Vagina (tissue), 2 donors: ENCODE data around the gene EPN2. TPM values are rescaled to one million over a fixed set of nuclear protein-coding genes. Genes with fewer than 3 reads are reported as not detected.
A peak's percentile ranks its signal among the peaks of the same experiment; 100 is the strongest.

Experiments used
- DNase-seq, 2 donors: peaks; one replicate each; pipeline ENCODE4 v3.0.0-alpha.2; 2017; ENCODE audit errors: extremely low spot score in 2 of 2
- H3K27ac ChIP-seq: fragments of 200-600 bp; sonication (generic); one replicate; pipeline ENCODE4 v1.5.1; 2019
- H3K27me3 ChIP-seq: fragments of 200-600 bp; sonication (generic); one replicate; pipeline ENCODE4 v1.5.1; 2019
- H3K36me3 ChIP-seq, 2 donors: fragments of 200-600 bp; sonication (generic); one replicate each; pipeline ENCODE4 v1.5.1; 2017 to 2019
- H3K4me1 ChIP-seq: fragments of 200-600 bp; sonication (generic); one replicate; pipeline ENCODE4 v1.5.1; 2019
- H3K4me3 ChIP-seq, 2 donors: fragments of 200-600 bp; sonication (generic); 1 replicate in 1 of 2; 2 replicates in 1 of 2; pipeline ENCODE4 v1.5.1; 2016 to 2019
- H3K9me3 ChIP-seq: fragments of 200-600 bp; sonication (generic); one replicate; pipeline ENCODE4 v1.5.1; 2019
- POLR2A ChIP-seq, 2 donors: fragments of 450-650 bp; IDR thresholded peaks; one replicate each; pipeline ENCODE4 v1.6.1; 2017; ENCODE audit warnings: antibody characterized with exemption in 2 of 2, mild to moderate bottlenecking in 2 of 2, moderate library complexity in 2 of 2
- POLR2AphosphoS5 ChIP-seq, 2 donors: sonication (generic); formaldehyde crosslinking; IDR thresholded peaks; one replicate each; pipeline ENCODE4 v1.9.0; 2017; ENCODE audit warnings: antibody characterized with exemption in 2 of 2, mild to moderate bottlenecking in 2 of 2, low read depth in 1 of 2; ENCODE audit not compliant: insufficient read depth in 1 of 2
- intact Hi-C: fragments of 100-400 bp; cut with DNase I; formaldehyde crosslinking; loops from one replicate; pipeline ENCODE4 v1.15.1; 2023
- total RNA-seq: library from RNA; depleted of rRNA; stranded (reverse); fragments of >200 nt; gene quantifications from one replicate; pipeline ENCODE4 v1.2.3, GENCODE V29; 2016
- TF ChIP-seq, protein P1 (sequence below), 3 experiments: fragments of 450-650 bp in 2 of 3; fragments of 200-600 bp in 1 of 3; sonication (generic) in 1 of 3; IDR thresholded peaks; one replicate each; pipeline ENCODE4 v1.5.1; 2017 to 2019; ENCODE audit warnings: antibody characterized with exemption in 3 of 3, mild to moderate bottlenecking in 2 of 3, moderate library complexity in 2 of 3

EPN2 gene
- total RNA-seq, 1 donor from 2014 or later: 65.6 TPM

DNA sequence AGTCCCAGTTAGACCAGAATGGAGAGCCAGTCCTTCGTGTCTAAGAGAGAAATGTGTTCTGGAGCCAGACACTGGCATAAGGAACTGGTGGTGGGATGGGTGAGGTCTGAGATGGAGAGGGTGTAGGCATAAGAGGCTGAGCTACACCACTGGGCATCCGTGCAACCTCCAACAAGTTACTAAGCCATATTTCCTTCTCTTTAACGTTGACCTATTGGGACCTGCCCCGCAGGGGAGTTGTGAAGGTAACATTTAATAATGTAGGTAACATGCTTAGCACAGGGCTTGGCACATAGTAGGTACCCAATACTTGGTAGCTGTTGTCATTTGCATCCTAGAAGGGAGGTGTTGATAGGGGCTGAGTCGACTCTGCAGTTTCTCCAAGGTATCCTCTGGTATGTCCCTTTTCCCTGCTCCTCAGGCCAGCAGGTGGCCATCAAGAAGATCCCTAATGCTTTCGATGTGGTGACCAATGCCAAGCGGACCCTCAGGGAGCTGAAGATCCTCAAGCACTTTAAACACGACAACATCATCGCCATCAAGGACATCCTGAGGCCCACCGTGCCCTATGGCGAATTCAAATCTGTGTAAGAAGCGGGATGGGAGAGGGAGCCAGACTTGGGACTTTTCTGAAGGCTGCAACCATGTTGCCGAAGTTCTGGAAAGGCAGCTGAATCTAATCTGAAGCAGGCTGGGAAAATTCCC, 142.3 kb downstream of the EPN2 start:
- peak overlapping the region; percentile 85 to 95 for H3K4me3 ChIP-seq
- intact Hi-C loops: loop anchor here (5.0 kb wide), 1 partner anchor 68 kb away; no protein-coding TSS in a partner anchor

DNA sequence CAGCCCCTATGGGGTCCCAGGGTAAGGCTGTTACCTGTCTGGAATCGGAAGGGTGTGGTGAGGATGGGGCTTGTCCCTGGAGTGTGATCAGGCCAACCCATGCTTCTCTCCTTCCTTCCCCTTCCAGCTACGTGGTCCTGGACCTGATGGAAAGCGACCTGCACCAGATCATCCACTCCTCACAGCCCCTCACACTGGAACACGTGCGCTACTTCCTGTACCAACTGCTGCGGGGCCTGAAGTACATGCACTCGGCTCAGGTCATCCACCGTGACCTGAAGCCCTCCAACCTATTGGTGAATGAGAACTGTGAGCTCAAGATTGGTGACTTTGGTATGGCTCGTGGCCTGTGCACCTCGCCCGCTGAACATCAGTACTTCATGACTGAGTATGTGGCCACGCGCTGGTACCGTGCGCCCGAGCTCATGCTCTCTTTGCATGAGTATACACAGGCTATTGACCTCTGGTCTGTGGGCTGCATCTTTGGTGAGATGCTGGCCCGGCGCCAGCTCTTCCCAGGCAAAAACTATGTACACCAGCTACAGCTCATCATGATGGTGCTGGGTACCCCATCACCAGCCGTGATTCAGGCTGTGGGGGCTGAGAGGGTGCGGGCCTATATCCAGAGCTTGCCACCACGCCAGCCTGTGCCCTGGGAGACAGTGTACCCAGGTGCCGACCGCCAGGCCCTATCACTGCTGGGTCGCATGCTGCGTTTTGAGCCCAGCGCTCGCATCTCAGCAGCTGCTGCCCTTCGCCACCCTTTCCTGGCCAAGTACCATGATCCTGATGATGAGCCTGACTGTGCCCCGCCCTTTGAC, 143.5 kb downstream of the EPN2 start:
- Histone ChIP-seq H3K4me3 (no peak overlapping the region), H3K36me3 (peaks cover 0 to 42% of the 10 kb centered on the region in 2 donors), H3K27me3 (no peaks in the 10 kb centered on the region), H3K9me3 (no peaks in the 10 kb centered on the region), H3K4me1 (peaks cover 73% of the 10 kb centered on the region), H3K27ac (peak overlapping the region; percentile 65)
- intact Hi-C loops: no loop called here
- TF ChIP-seq, protein P1, sequence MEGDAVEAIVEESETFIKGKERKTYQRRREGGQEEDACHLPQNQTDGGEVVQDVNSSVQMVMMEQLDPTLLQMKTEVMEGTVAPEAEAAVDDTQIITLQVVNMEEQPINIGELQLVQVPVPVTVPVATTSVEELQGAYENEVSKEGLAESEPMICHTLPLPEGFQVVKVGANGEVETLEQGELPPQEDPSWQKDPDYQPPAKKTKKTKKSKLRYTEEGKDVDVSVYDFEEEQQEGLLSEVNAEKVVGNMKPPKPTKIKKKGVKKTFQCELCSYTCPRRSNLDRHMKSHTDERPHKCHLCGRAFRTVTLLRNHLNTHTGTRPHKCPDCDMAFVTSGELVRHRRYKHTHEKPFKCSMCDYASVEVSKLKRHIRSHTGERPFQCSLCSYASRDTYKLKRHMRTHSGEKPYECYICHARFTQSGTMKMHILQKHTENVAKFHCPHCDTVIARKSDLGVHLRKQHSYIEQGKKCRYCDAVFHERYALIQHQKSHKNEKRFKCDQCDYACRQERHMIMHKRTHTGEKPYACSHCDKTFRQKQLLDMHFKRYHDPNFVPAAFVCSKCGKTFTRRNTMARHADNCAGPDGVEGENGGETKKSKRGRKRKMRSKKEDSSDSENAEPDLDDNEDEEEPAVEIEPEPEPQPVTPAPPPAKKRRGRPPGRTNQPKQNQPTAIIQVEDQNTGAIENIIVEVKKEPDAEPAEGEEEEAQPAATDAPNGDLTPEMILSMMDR (IDR thresholded peaks at IDR 0.05): no peak
- no peak for TF ChIP-seq POLR2A (IDR thresholded peaks at IDR 0.05)
- TF ChIP-seq POLR2AphosphoS5 (IDR thresholded peaks at IDR 0.05; ENCODE audit: insufficient read depth in 1 of 2, low read depth in 1 of 2): no peak
- no peak for DNase-seq

More for the DNA sequence above, 142.3 kb downstream of the EPN2 start:
- peaks cover 63% of the 10 kb centered on the region for H3K4me1 ChIP-seq
- H3K9me3 ChIP-seq: no peaks in the 10 kb centered on the region
- H3K27ac ChIP-seq: peak overlapping the region; percentile 94
- peaks cover 0 to 42% of the 10 kb centered on the region in 2 donors for H3K36me3 ChIP-seq
- no peaks in the 10 kb centered on the region for H3K27me3 ChIP-seq
- TF ChIP-seq, protein P1 (IDR thresholded peaks at IDR 0.05): no peak
- TF ChIP-seq POLR2A (IDR thresholded peaks at IDR 0.05) (no peak), POLR2AphosphoS5 (IDR thresholded peaks at IDR 0.05; ENCODE audit: insufficient read depth in 1 of 2, low read depth in 1 of 2) (no peak)
- DNase-seq: no peak

DNA sequence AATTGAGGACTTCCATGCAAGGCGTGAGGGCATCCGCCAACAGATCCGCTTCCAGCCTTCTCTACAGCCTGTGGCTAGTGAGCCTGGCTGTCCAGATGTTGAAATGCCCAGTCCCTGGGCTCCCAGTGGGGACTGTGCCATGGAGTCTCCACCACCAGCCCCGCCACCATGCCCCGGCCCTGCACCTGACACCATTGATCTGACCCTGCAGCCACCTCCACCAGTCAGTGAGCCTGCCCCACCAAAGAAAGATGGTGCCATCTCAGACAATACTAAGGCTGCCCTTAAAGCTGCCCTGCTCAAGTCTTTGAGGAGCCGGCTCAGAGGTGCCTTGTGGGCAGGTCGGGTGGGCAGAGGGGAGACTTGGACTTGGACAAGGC, 144.2 kb downstream of the EPN2 start:
- TF ChIP-seq POLR2AphosphoS5 (IDR thresholded peaks at IDR 0.05; ENCODE audit: insufficient read depth in 1 of 2, low read depth in 1 of 2): no peak
- TF ChIP-seq, protein P1 (IDR thresholded peaks at IDR 0.05): no peak
- no peak for TF ChIP-seq POLR2A (IDR thresholded peaks at IDR 0.05)
- H3K27me3 ChIP-seq: no peaks in the 10 kb centered on the region
- peaks cover 0 to 42% of the 10 kb centered on the region in 2 donors for H3K36me3 ChIP-seq
- peaks cover 77% of the 10 kb centered on the region for H3K4me1 ChIP-seq
- peak overlapping the region; percentile 65 for H3K27ac ChIP-seq
- no peak overlapping the region for H3K4me3 ChIP-seq
- H3K9me3 ChIP-seq: no peaks in the 10 kb centered on the region
- intact Hi-C loops: no loop called here
- DNase-seq: no peak

DNA sequence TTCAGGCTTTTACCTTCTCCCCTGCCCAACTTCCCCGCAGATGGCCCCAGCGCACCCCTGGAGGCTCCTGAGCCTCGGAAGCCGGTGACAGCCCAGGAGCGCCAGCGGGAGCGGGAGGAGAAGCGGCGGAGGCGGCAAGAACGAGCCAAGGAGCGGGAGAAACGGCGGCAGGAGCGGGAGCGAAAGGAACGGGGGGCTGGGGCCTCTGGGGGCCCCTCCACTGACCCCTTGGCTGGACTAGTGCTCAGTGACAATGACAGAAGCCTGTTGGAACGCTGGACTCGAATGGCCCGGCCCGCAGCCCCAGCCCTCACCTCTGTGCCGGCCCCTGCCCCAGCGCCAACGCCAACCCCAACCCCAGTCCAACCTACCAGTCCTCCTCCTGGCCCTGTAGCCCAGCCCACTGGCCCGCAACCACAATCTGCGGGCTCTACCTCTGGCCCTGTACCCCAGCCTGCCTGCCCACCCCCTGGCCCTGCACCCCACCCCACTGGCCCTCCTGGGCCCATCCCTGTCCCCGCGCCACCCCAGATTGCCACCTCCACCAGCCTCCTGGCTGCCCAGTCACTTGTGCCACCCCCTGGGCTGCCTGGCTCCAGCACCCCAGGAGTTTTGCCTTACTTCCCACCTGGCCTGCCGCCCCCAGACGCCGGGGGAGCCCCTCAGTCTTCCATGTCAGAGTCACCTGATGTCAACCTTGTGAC, 144.7 kb downstream of the EPN2 start:
- DNase-seq: no peak
- no peak overlapping the region for H3K4me3 ChIP-seq
- TF ChIP-seq POLR2A (IDR thresholded peaks at IDR 0.05) (no peak), POLR2AphosphoS5 (IDR thresholded peaks at IDR 0.05; ENCODE audit: insufficient read depth in 1 of 2, low read depth in 1 of 2) (no peak)
- TF ChIP-seq, protein P1 (IDR thresholded peaks at IDR 0.05): no peak
- intact Hi-C loops: no loop called here
- no peaks in the 10 kb centered on the region for H3K27me3 ChIP-seq
- H3K27ac ChIP-seq: peak overlapping the region; percentile 65
- H3K36me3 ChIP-seq: peaks cover 0 to 42% of the 10 kb centered on the region in 2 donors
- H3K4me1 ChIP-seq: peaks cover 77% of the 10 kb centered on the region
- no peaks in the 10 kb centered on the region for H3K9me3 ChIP-seq
